GM23248 (cell line): ENCODE results near the gene CCN6. TPM values are rescaled to one million over a fixed set of nuclear protein-coding genes. Genes with fewer than 3 reads are reported as not detected.
"Not testable (repeated sequence)": the region's sequence is repeated elsewhere in the genome, so short reads cannot be mapped to it uniquely, and the experiment has no call there.

ENCODE experiments used
- DNase-seq: peaks from one replicate; pipeline ENCODE4 v3.0.0-alpha.2; 2015
- H2AFZ ChIP-seq: fragments of 200-600 bp; sonication (generic); 2 replicates; pipeline ENCODE4 v1.6.1; 2016; ENCODE audit warnings: antibody characterized with exemption
- H3F3A ChIP-seq: fragments of 200-600 bp; sonication (generic); 2 replicates; pipeline ENCODE4 v1.6.1; 2016; ENCODE audit warnings: mild to moderate bottlenecking, antibody characterized with exemption, mixed run types; ENCODE audit not compliant: insufficient read depth
- H3K27ac ChIP-seq: fragments of 200-600 bp; sonication (generic); 2 replicates; pipeline ENCODE4 v1.5.1; 2016; ENCODE audit warnings: mild to moderate bottlenecking
- H3K27me3 ChIP-seq: fragments of 200-600 bp; sonication (generic); replicated peaks from 2 replicates; pipeline ENCODE4 v1.6.1; 2016; ENCODE audit warnings: mild to moderate bottlenecking; ENCODE audit not compliant: insufficient read depth
- H3K36me3 ChIP-seq: fragments of 200-600 bp; sonication (generic); 2 replicates; pipeline ENCODE4 v1.6.1; 2016; ENCODE audit warnings: low read depth, mild to moderate bottlenecking
- H3K4me1 ChIP-seq: fragments of 200-600 bp; sonication (generic); 2 replicates; pipeline ENCODE4 v1.6.1; 2016; ENCODE audit warnings: mild to moderate bottlenecking; ENCODE audit not compliant: insufficient read depth
- H3K4me2 ChIP-seq: fragments of 200-600 bp; sonication (generic); one replicate; pipeline ENCODE4 v1.6.1; 2016; ENCODE audit warnings: mild to moderate bottlenecking; ENCODE audit not compliant: unreplicated experiment
- H3K4me3 ChIP-seq: fragments of 200-600 bp; sonication (generic); 2 replicates; pipeline ENCODE4 v1.5.1; 2016; ENCODE audit warnings: mild to moderate bottlenecking
- H3K79me2 ChIP-seq: fragments of 200-600 bp; sonication (generic); 2 replicates; pipeline ENCODE4 v1.6.1; 2016; ENCODE audit warnings: mild to moderate bottlenecking; ENCODE audit not compliant: insufficient read depth
- H3K9ac ChIP-seq: fragments of 200-600 bp; sonication (generic); 2 replicates; pipeline ENCODE4 v1.6.1; 2016; ENCODE audit warnings: mild to moderate bottlenecking
- H3K9me2 ChIP-seq: fragments of 200-600 bp; sonication (generic); 2 replicates; pipeline ENCODE4 v1.6.1; 2016; ENCODE audit warnings: mixed run types, mild to moderate bottlenecking, moderate library complexity; ENCODE audit not compliant: insufficient read depth
- H3K9me3 ChIP-seq: fragments of 200-600 bp; sonication (generic); one replicate; pipeline ENCODE4 v1.6.1; 2017; ENCODE audit warnings: low read depth
- H4K20me1 ChIP-seq: fragments of 200-600 bp; sonication (generic); 2 replicates; pipeline ENCODE4 v1.6.0; 2016; ENCODE audit not compliant: insufficient read depth
- EZH2 ChIP-seq: fragments of 200-600 bp; sonication (generic); IDR thresholded peaks from 2 replicates; pipeline ENCODE4 v1.6.1; 2018; ENCODE audit warnings: antibody characterized with exemption, mild to moderate bottlenecking; ENCODE audit not compliant: insufficient read depth, poor library complexity, severe bottlenecking
- EZH2phosphoT487 ChIP-seq: fragments of 200-600 bp; sonication (generic); IDR thresholded peaks from 2 replicates; pipeline ENCODE4 v1.6.1; 2018; ENCODE audit warnings: antibody characterized with exemption, moderate library complexity, mild to moderate bottlenecking, low read depth; ENCODE audit not compliant: insufficient read depth
- WGBS, 2 experiments: methylation state at CpG; one replicate each; pipeline ENCODE4 v1.1.6; 2015 to 2017; ENCODE audit warnings: low lambda C conversion rate in 2 of 2, low coverage in 1 of 2; ENCODE audit errors: missing lambda C conversion rate in 2 of 2; 5-methylcytosine and 5-hydroxymethylcytosine counted together
- in situ Hi-C: fragments of 300-500 bp; cut with MboI; formaldehyde crosslinking; loops from 2 replicates; pipeline ENCODE4 v1.15.0; 2020
- polyA plus RNA-seq: library from polyadenylated mRNA; unstranded; fragments of >200 nt; fragmentation: Nextera tagmentation; extraction: Ambion mirVana; gene quantifications from 2 replicates; pipeline ENCODE4 v1.2.1, GENCODE V29; 2016
- total RNA-seq: library from RNA; depleted of rRNA; stranded (reverse); fragments of >200 nt; shearing (Covaris generic); gene quantifications from 2 replicates; pipeline ENCODE4 v1.2.3, GENCODE V29; 2014

CCN6 gene
- total and polyA plus RNA-seq, 2 experiments from 2014 or later = 0.48 TPM; not detected in 1

GRCh38 chr6:112041535-112041934 is 12.4 kb upstream of the CCN6 start:
- no peaks in the 10 kb centered on the region for H3K27me3 ChIP-seq
- WGBS, 2 experiments = 61 to 62% methylated on average over 3 of the region's 3 CpGs
- TF ChIP-seq EZH2phosphoT487 = no peak
- TF ChIP-seq EZH2 = no peak
- H3K27ac ChIP-seq = peak overlapping the region; percentile 99
- in situ Hi-C loops = loop anchor here (10.0 kb wide), 1 partner anchor 327 kb away; no protein-coding TSS in a partner anchor
- H3K4me1 ChIP-seq = peaks cover 82% of the 10 kb centered on the region
- H3K4me2 ChIP-seq = no peak overlapping the region
- no peaks in the 10 kb centered on the region for H3K36me3 ChIP-seq
- H2AFZ ChIP-seq = peak overlapping the region; percentile 2; the same call in 1 of the 2 replicates
- peak overlapping the region; percentile 18; the same call in 1 of the 2 replicates for H3K9ac ChIP-seq
- no peak overlapping the region for H3K4me3 ChIP-seq
- no peaks in the 10 kb centered on the region for H3K79me2 ChIP-seq
- H3K9me2 ChIP-seq = no peaks in the 10 kb centered on the region
- peaks cover 81% of the 10 kb centered on the region for H3F3A ChIP-seq
- no peaks in the 10 kb centered on the region for H3K9me3 ChIP-seq
- peak; percentile 17 for DNase-seq
- H4K20me1 ChIP-seq = no peaks in the 10 kb centered on the region

GRCh38 chr6:112043032-112044007 is 10.6 kb upstream of the CCN6 start:
- peak overlapping the region; percentile 81 for H2AFZ ChIP-seq
- peak overlapping the region; percentile 98 for H3K9ac ChIP-seq
- DNase-seq = peak; percentile 94
- H3K4me3 ChIP-seq = peak overlapping the region; percentile 83
- peak overlapping the region; percentile 93 for H3K4me2 ChIP-seq
- no peak for TF ChIP-seq EZH2phosphoT487
- TF ChIP-seq EZH2 = no peak
- no peaks in the 10 kb centered on the region for H3K36me3 ChIP-seq
- in situ Hi-C loops = loop anchor here (10.0 kb wide), 1 partner anchor 329 kb away; no protein-coding TSS in a partner anchor
- H3K4me1 ChIP-seq = peaks cover 67% of the 10 kb centered on the region
- no peaks in the 10 kb centered on the region for H3K27me3 ChIP-seq
- no peaks in the 10 kb centered on the region for H4K20me1 ChIP-seq
- H3F3A ChIP-seq = peaks cover 67% of the 10 kb centered on the region
- WGBS, 2 experiments = 1% methylated on average over 36 of the region's 36 CpGs
- no peaks in the 10 kb centered on the region for H3K9me3 ChIP-seq
- H3K27ac ChIP-seq = peak overlapping the region; percentile 99
- no peaks in the 10 kb centered on the region for H3K79me2 ChIP-seq
- H3K9me2 ChIP-seq = no peaks in the 10 kb centered on the region

DNA sequence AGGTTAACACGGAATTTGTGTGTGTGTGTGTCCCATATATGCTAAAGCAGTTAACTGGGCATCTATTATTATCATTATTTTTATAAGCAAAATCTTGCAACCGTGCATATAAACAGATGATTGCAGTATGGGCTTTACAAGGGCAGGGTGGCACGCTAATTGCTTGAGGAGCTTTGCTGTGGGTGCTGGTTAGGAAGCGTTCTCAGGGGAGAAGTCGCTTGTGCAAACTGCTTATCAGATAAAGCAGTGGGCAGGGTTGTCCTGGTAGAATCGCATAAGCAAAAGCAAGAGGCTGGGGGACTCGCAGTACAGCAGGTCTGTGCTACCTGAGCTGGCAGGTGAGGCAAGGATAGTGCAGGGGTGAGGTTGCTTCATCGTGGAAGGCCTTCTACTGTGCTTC is 9.7 kb upstream of the CCN6 start:
- peak overlapping the region; percentile 98 for H3K9ac ChIP-seq
- H3K27me3 ChIP-seq = no peaks in the 10 kb centered on the region
- H3K4me3 ChIP-seq = no peak overlapping the region
- H3K9me2 ChIP-seq = no peaks in the 10 kb centered on the region
- peaks cover 63% of the 10 kb centered on the region for H3K4me1 ChIP-seq
- TF ChIP-seq EZH2phosphoT487 (no peak), EZH2 (no peak)
- H2AFZ ChIP-seq = no peak overlapping the region
- H3F3A ChIP-seq = peaks cover 58% of the 10 kb centered on the region
- H3K4me2 ChIP-seq = peak overlapping the region; percentile 93
- peak overlapping the region; percentile 99 for H3K27ac ChIP-seq
- no peaks in the 10 kb centered on the region for H4K20me1 ChIP-seq
- WGBS, 2 experiments = 66% methylated on average over 8 of the region's 8 CpGs
- in situ Hi-C loops = loop anchor here (10.0 kb wide), 1 partner anchor 329 kb away; no protein-coding TSS in a partner anchor
- no peaks in the 10 kb centered on the region for H3K79me2 ChIP-seq
- no peaks in the 10 kb centered on the region for H3K9me3 ChIP-seq
- H3K36me3 ChIP-seq = no peaks in the 10 kb centered on the region
- peak; percentile 20 for DNase-seq

GRCh38 chr6:112044856-112045255 is 9.0 kb upstream of the CCN6 start:
- H3F3A ChIP-seq = peaks cover 51% of the 10 kb centered on the region
- 0% methylated on average over 3 of the region's 3 CpGs for WGBS, 2 experiments
- no peaks in the 10 kb centered on the region for H3K9me3 ChIP-seq
- no peaks in the 10 kb centered on the region for H3K9me2 ChIP-seq
- no peaks in the 10 kb centered on the region for H3K36me3 ChIP-seq
- TF ChIP-seq EZH2phosphoT487 (peak; percentile 68; the same call in 1 of the 2 replicates), EZH2 (no peak)
- DNase-seq = peak; percentile 95
- peak overlapping the region; percentile 99 for H3K27ac ChIP-seq
- no peak overlapping the region for H2AFZ ChIP-seq
- in situ Hi-C loops = loop anchor here (10.0 kb wide), 1 partner anchor 330 kb away; no protein-coding TSS in a partner anchor
- H3K4me2 ChIP-seq = peak overlapping the region; percentile 93
- H3K9ac ChIP-seq = peak overlapping the region; percentile 98
- peaks cover 57% of the 10 kb centered on the region for H3K4me1 ChIP-seq
- H4K20me1 ChIP-seq = no peaks in the 10 kb centered on the region
- H3K27me3 ChIP-seq = no peaks in the 10 kb centered on the region
- H3K4me3 ChIP-seq = peak overlapping the region; percentile 16; the same call in 1 of the 2 replicates
- H3K79me2 ChIP-seq = no peaks in the 10 kb centered on the region

DNA sequence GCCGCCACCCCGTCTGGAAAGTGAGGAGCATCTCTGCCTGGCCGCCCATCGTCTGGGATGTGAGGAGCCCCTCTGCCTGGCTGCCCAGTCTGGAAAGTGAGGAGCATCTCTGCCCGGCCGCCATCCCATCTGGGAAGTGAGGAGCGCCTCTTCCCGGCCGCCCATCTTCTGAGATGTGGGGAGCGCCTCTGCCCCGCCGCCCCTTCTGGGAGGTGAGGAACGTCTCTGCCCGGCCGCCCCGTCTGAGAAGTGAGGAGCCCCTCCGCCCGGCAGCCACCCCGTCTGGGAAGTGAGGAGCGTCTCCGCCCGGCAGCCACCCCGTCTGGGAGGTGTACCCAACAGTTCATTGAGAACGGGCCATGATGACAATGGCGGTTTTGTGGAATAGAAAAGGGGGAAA is 6.4 kb upstream of the CCN6 start:
- not testable (repeated sequence) for H3K79me2 ChIP-seq, H3K27me3 ChIP-seq, H3K4me2 ChIP-seq, H3K9me2 ChIP-seq, H3K9me3 ChIP-seq, H3K4me3 ChIP-seq, H3K27ac ChIP-seq, H4K20me1 ChIP-seq, DNase-seq, H3K36me3 ChIP-seq, H3K9ac ChIP-seq, H2AFZ ChIP-seq
- in situ Hi-C loops = loop anchor here (10.0 kb wide), 1 partner anchor 333 kb away; no protein-coding TSS in a partner anchor
- peaks cover 33% of the 10 kb centered on the region for H3K4me1 ChIP-seq
- 94 to 98% methylated on average over 8 to 24 of the region's 25 CpGs for WGBS, 2 experiments
- peaks cover 27% of the 10 kb centered on the region for H3F3A ChIP-seq
